NT2/D1 (cell line): ENCODE data around the gene B9D1.

Source experiments
- SUZ12 ChIP-seq: IDR thresholded peaks from 2 replicates; pipeline ENCODE4 v1.6.1; 2011; ENCODE audit not compliant: insufficient read length, insufficient read depth; ENCODE audit errors: extremely low read depth
- ZNF274 ChIP-seq: IDR thresholded peaks from 2 replicates; pipeline ENCODE4 v1.6.1; 2011; ENCODE audit warnings: mild to moderate bottlenecking, low read depth, low read length

- TF ChIP-seq ZNF274, result no peak
- no peak for TF ChIP-seq SUZ12
Observed at GRCh38 chr17:19311016-19311415, 51.5 kb downstream of the B9D1 start.
